ENCODE data around the gene IMPDH2.

Gene IMPDH2

GRCh38 chr3:49032646-49033304 is 3.6 kb upstream of the IMPDH2 start:
- Histone ChIP-seq H3K9me2 (replicated peaks; ENCODE audit: control insufficient read depth, low read length) (no peaks in the 10 kb centered on the region), H3K27me3 (ENCODE audit: control insufficient read depth, low read length) (no peaks in the 10 kb centered on the region), H3K4me2 (ENCODE audit: low read length) (no peak overlapping the region), H3F3A (ENCODE audit: control insufficient read depth, insufficient read depth) (peaks cover 27% of the 10 kb centered on the region), H3K4me3 (ENCODE audit: low read length) (no peak overlapping the region), H3K36me3 (ENCODE audit: control insufficient read depth, low read length) (peaks cover 83% of the 10 kb centered on the region), H4K20me1 (ENCODE audit: control insufficient read depth, insufficient read depth, low read depth, low read length) (peaks cover 2% of the 10 kb centered on the region; the same call in 1 of the 2 replicates), H3K9me3 (ENCODE audit: control insufficient read depth, insufficient read depth, low read length) (no peaks in the 10 kb centered on the region), H3K27ac (ENCODE audit: low read depth, low read length) (no peak overlapping the region), H3K4me1 (ENCODE audit: control insufficient read depth, low read length) (peaks cover 14% of the 10 kb centered on the region), H3K79me2 (ENCODE audit: control insufficient read depth, low read length) (peaks cover 15% of the 10 kb centered on the region)
- TF ChIP-seq, protein P1, sequence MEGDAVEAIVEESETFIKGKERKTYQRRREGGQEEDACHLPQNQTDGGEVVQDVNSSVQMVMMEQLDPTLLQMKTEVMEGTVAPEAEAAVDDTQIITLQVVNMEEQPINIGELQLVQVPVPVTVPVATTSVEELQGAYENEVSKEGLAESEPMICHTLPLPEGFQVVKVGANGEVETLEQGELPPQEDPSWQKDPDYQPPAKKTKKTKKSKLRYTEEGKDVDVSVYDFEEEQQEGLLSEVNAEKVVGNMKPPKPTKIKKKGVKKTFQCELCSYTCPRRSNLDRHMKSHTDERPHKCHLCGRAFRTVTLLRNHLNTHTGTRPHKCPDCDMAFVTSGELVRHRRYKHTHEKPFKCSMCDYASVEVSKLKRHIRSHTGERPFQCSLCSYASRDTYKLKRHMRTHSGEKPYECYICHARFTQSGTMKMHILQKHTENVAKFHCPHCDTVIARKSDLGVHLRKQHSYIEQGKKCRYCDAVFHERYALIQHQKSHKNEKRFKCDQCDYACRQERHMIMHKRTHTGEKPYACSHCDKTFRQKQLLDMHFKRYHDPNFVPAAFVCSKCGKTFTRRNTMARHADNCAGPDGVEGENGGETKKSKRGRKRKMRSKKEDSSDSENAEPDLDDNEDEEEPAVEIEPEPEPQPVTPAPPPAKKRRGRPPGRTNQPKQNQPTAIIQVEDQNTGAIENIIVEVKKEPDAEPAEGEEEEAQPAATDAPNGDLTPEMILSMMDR (IDR thresholded peaks at IDR 0.05; ENCODE audit: low read depth, low read length, poor library complexity, severe bottlenecking): no peak
- TF ChIP-seq EZH2phosphoT487 (IDR thresholded peaks at IDR 0.05; ENCODE audit: borderline replicate concordance, low read length): no peak

DNA sequence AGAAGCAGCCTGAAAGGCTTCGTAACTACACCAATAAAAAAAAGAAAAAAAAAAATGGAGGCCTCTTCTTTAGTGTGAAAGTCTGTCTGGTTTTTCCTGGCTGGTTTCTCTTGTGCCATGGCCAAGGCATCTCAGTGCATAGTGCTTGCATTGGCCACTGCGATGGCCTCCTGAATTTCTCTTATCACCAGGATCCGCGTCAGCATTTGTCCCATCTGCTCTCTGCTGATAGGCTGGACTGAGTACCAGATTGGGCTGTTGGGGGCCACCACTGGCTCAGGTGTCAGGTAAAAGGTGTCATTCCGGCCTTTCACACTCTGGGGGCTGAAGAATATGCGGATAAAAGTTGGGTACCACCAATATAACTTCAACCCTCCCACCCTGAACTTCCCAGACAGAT is 1.1 kb upstream of the IMPDH2 start:
- Histone ChIP-seq H4K20me1 (ENCODE audit: control insufficient read depth, insufficient read depth, low read depth, low read length) (peaks cover 4% of the 10 kb centered on the region; the same call in 1 of the 2 replicates), H3K27ac (ENCODE audit: low read depth, low read length) (0 out of 2 replicates have a peak overlapping the region, but pooled peaks have one; percentile 21), H3F3A (ENCODE audit: control insufficient read depth, insufficient read depth) (peaks cover 36% of the 10 kb centered on the region), H3K36me3 (ENCODE audit: control insufficient read depth, low read length) (peaks cover 93% of the 10 kb centered on the region), H3K4me2 (ENCODE audit: low read length) (no peak overlapping the region), H3K27me3 (ENCODE audit: control insufficient read depth, low read length) (no peaks in the 10 kb centered on the region), H3K9me3 (ENCODE audit: control insufficient read depth, insufficient read depth, low read length) (no peaks in the 10 kb centered on the region), H3K79me2 (ENCODE audit: control insufficient read depth, low read length) (peaks cover 40% of the 10 kb centered on the region), H3K9me2 (replicated peaks; ENCODE audit: control insufficient read depth, low read length) (no peaks in the 10 kb centered on the region), H3K4me3 (ENCODE audit: low read length) (no peak overlapping the region), H3K4me1 (ENCODE audit: control insufficient read depth, low read length) (peaks cover 38% of the 10 kb centered on the region)
- TF ChIP-seq, protein P1 (IDR thresholded peaks at IDR 0.05; ENCODE audit: low read depth, low read length, poor library complexity, severe bottlenecking): no peak
- no peak for TF ChIP-seq EZH2phosphoT487 (IDR thresholded peaks at IDR 0.05; ENCODE audit: borderline replicate concordance, low read length)

DNA sequence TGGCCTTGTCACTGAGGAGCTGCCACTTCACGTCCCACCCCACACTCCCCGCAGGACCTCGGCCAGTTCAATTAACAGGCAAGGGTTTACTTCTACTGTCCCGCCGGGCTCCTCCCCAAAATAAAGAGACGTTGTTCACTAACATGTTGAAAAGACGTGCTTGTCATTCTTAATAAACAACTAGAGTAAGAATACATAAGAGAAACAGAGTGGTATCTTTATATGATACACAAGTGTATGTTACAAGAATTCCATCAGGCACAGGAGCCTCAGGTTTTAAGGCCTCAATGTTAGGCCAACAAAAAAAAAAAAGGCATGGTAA is 326 bp upstream of the IMPDH2 start:
- H4K20me1 ChIP-seq (ENCODE audit: control insufficient read depth, insufficient read depth, low read depth, low read length): peaks cover 4% of the 10 kb centered on the region; the same call in 1 of the 2 replicates
- H3K4me1 ChIP-seq (ENCODE audit: control insufficient read depth, low read length): peaks cover 46% of the 10 kb centered on the region
- peak overlapping the region; percentile 21 for H3K27ac ChIP-seq (ENCODE audit: low read depth, low read length)
- peaks cover 39% of the 10 kb centered on the region for H3F3A ChIP-seq (ENCODE audit: control insufficient read depth, insufficient read depth)
- H3K4me2 ChIP-seq (ENCODE audit: low read length): peak overlapping the region; percentile 94
- no peaks in the 10 kb centered on the region for H3K27me3 ChIP-seq (ENCODE audit: control insufficient read depth, low read length)
- H3K4me3 ChIP-seq (ENCODE audit: low read length): peak overlapping the region; percentile 91
- peaks cover 93% of the 10 kb centered on the region for H3K36me3 ChIP-seq (ENCODE audit: control insufficient read depth, low read length)
- H3K79me2 ChIP-seq (ENCODE audit: control insufficient read depth, low read length): peaks cover 47% of the 10 kb centered on the region
- no peaks in the 10 kb centered on the region for H3K9me3 ChIP-seq (ENCODE audit: control insufficient read depth, insufficient read depth, low read length)
- TF ChIP-seq, protein P1 (IDR thresholded peaks at IDR 0.05; ENCODE audit: low read depth, low read length, poor library complexity, severe bottlenecking): no peak
- TF ChIP-seq EZH2phosphoT487 (IDR thresholded peaks at IDR 0.05; ENCODE audit: borderline replicate concordance, low read length): no peak
- no peaks in the 10 kb centered on the region for H3K9me2 ChIP-seq (replicated peaks; ENCODE audit: control insufficient read depth, low read length)
